Fibroblast of skin of back (primary cell): ENCODE data around the gene GABRB1.
"Not testable (repeated sequence)": the region's sequence is repeated elsewhere in the genome, so short reads cannot be mapped to it uniquely, and the experiment has no call there.

Experiments used
- DNase-seq: peaks from one replicate; pipeline ENCODE4 v3.0.0-alpha.2; 2013

GABRB1 gene

GRCh38 chr4:47213106-47213505, 181.7 kb downstream of the GABRB1 start:
- DNase-seq = no peak

- peak; percentile 13 for DNase-seq
Measured at GRCh38 chr4:47213539-47213938, 182.2 kb downstream of the GABRB1 start.

- peak; percentile 98 for DNase-seq
Measured at GRCh38 chr4:47213971-47214370, 182.6 kb downstream of the GABRB1 start.

GRCh38 chr4:47215759-47216158, 184.4 kb downstream of the GABRB1 start:
- DNase-seq = peak; percentile 71

GRCh38 chr4:47217291-47217690, 185.9 kb downstream of the GABRB1 start:
- no peak for DNase-seq

- no peak for DNase-seq
Measured at GRCh38 chr4:47217884-47218283, 186.5 kb downstream of the GABRB1 start.

- peak; percentile 23 for DNase-seq
Measured at GRCh38 chr4:47218631-47219030, 187.3 kb downstream of the GABRB1 start.

- DNase-seq = no peak
Measured at GRCh38 chr4:47219586-47219985, 188.2 kb downstream of the GABRB1 start.

GRCh38 chr4:47221721-47222120, 190.4 kb downstream of the GABRB1 start:
- peak; percentile 88 for DNase-seq

GRCh38 chr4:47222276-47222675, 190.9 kb downstream of the GABRB1 start:
- peak; percentile 31 for DNase-seq

- DNase-seq = no peak
Measured at GRCh38 chr4:47224361-47224760, 193.0 kb downstream of the GABRB1 start.

GRCh38 chr4:47235721-47236120, 204.4 kb downstream of the GABRB1 start:
- no peak for DNase-seq

GRCh38 chr4:47238667-47239066, 207.3 kb downstream of the GABRB1 start:
- DNase-seq = peak; percentile 85

- DNase-seq = no peak
Measured at GRCh38 chr4:47239649-47240048, 208.3 kb downstream of the GABRB1 start.

- DNase-seq = no peak
Measured at GRCh38 chr4:47251348-47252135, 220.2 kb downstream of the GABRB1 start.

- no peak for DNase-seq
Measured at GRCh38 chr4:47263721-47264120, 232.4 kb downstream of the GABRB1 start.

- no peak for DNase-seq
Measured at GRCh38 chr4:47270201-47270888, 239.0 kb downstream of the GABRB1 start.

GRCh38 chr4:47271291-47271690, 239.9 kb downstream of the GABRB1 start:
- DNase-seq = no peak

- no peak for DNase-seq
Measured at GRCh38 chr4:47274901-47275300, 243.5 kb downstream of the GABRB1 start.

GRCh38 chr4:47275595-47275994, 244.2 kb downstream of the GABRB1 start:
- DNase-seq = no peak

- DNase-seq = no peak
Measured at GRCh38 chr4:47278631-47279030, 247.3 kb downstream of the GABRB1 start.

GRCh38 chr4:47287735-47288134, 256.4 kb downstream of the GABRB1 start:
- peak; percentile 51 for DNase-seq

- no peak for DNase-seq
Measured at GRCh38 chr4:47289805-47290204, 258.4 kb downstream of the GABRB1 start.

- not testable (repeated sequence) for DNase-seq
Measured at GRCh38 chr4:47290873-47291272, 259.5 kb downstream of the GABRB1 start.
